Measurements from ENCODE around the gene KIF3B.
"Not testable (repeated sequence)": the region's sequence is repeated elsewhere in the genome, so short reads cannot be mapped to it uniquely, and the experiment has no call there.

Gene KIF3B

DNA sequence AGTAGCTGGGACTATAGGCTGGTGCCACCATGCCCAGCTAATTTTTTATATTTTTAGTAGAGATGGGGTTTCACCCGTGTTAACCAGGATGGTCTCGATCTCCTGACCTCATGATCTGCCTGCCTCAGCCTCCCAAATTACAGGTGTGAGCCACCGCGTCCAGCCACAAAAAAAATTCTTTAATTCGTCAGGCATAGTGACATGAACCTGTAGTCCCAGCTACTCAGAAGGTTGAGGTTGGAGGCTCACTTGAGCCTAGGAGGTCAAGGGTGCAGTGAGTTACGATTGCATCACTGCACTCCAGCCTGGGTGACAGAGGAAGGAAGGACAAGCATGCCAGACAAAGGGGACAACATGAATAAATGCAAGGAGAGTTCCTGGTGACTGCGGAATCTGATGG is 61.2 kb downstream of the KIF3B start:
- CTCF ChIA-PET, result no interaction called here

DNA sequence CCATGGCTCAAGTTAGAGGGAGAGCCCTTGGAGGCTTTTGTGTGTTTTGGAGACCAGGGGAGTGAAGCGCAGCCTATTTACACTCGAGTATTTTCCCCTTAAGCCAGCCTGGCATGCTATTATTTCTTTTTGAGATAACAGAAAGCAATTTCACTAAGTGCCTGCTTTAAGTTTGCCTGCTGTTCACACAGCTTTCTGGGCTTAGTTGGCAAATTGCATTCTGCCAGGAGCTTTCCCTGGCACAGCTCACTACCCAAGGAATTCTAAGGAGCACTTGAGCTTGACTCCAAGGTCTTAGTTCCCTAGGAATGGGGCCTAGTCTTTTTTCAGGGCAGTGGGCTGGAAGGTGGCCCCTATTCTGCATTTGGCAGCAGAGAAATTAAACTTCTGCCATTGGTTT is 61.7 kb downstream of the KIF3B start:
- Mint-ChIP-seq H3K4me1 (peaks cover 3% of the 10 kb centered on the region), H3K4me3 (no peak overlapping the region), H3K36me3 (no peaks in the 10 kb centered on the region), H3K9me3 (no peaks in the 10 kb centered on the region), H3K27ac (no peak overlapping the region), H3K27me3 (no peaks in the 10 kb centered on the region)
- DNase-seq, result no peak
- CTCF ChIA-PET, result no interaction called here

More for the DNA sequence above, 61.2 kb downstream of the KIF3B start:
- Mint-ChIP-seq H3K4me3 (no peak overlapping the region), H3K27me3 (no peaks in the 10 kb centered on the region), H3K27ac (no peak overlapping the region), H3K4me1 (peaks cover 8% of the 10 kb centered on the region), H3K36me3 (peaks cover 1% of the 10 kb centered on the region), H3K9me3 (no peaks in the 10 kb centered on the region)
- DNase-seq, result no peak

DNA sequence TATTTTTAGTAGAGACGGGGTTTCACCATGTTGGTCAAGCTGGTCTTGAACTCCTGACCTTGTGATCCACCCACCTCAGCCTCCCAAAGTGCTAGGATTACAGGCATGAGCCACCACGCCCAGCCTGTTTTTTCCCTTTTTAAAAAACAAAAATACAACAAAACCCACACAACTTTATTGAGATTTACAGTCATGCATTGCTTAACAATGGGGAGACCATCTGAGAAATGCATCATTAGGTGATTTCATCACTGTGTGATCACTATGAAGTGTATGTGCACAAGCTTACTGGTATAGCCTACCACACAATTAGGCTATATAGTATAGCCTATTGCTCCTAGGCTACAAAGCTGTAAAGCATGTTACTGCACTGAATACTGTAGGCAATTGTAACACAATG is 63.6 kb downstream of the KIF3B start:
- H3K4me1 Mint-ChIP-seq, H3K27me3 Mint-ChIP-seq, H3K27ac Mint-ChIP-seq, H3K9me3 Mint-ChIP-seq, H3K36me3 Mint-ChIP-seq, H3K4me3 Mint-ChIP-seq, DNase-seq, CTCF ChIA-PET: not testable (repeated sequence)

DNA sequence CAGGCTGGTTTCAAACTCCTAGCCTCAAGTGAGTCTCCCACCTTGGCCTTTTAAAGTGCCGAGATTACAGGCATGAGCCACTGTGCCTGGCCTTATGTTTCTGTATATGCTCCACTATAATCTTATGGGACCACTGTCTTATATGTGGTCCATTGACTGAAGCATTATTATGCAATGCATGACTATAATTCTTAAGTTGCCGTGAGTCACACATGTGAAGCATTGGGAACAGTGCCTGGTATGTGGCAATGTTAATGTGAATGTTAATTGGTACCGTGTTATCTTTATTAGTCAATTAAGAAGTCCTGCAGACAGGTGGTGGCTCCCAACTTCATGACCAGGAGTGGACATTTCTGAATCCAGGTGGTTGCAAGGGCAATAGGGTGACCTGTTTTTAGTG is 66.0 kb downstream of the KIF3B start:
- CTCF ChIA-PET, result no interaction called here
- Mint-ChIP-seq H3K4me1 (no peaks in the 10 kb centered on the region), H3K9me3 (no peaks in the 10 kb centered on the region), H3K4me3 (no peak overlapping the region), H3K36me3 (no peaks in the 10 kb centered on the region), H3K27me3 (no peaks in the 10 kb centered on the region), H3K27ac (no peak overlapping the region)
- no peak for DNase-seq

DNA sequence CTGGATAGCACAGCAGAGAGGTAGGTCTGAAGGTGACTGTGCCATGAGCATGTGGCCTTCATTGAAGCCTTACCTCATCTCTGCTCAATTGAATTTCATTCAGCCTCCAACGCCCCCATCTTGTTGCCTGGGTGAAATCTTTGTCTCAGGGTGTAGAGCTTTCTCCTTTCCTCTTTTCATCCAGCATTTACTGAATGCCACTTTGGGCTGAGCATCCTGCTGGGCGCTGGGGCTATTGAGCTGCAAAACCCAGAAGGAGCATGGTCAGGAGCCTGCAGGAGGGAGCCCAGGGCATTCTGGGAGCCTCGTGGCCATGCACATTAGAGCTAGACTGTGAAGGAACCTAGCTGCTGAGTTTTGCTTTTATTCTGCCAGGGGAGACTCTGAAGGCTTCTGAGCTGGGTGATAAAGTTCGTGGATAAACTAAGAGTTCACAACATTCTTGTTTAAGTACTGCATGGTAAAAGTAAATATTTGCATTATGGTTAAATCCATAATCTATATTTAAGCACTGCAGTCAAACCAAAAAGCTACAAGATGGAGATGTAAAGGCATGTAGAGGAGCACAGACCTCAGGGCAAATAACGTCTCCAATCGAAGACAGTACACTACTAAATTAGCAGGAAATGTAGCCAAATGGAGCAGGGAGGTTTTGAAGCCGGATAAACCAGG is 67.5 kb downstream of the KIF3B start:
- Mint-ChIP-seq H3K27ac (no peak overlapping the region), H3K4me1 (no peaks in the 10 kb centered on the region), H3K9me3 (no peaks in the 10 kb centered on the region), H3K27me3 (no peaks in the 10 kb centered on the region), H3K36me3 (peaks cover 2% of the 10 kb centered on the region), H3K4me3 (no peak overlapping the region)
- CTCF ChIA-PET, result interaction anchor here (0.5 to 1.1 kb wide), 2 partner anchors 10 to 1110 kb away, joined by 3 read pairs; no protein-coding TSS in a partner anchor
- no peak for DNase-seq

DNA sequence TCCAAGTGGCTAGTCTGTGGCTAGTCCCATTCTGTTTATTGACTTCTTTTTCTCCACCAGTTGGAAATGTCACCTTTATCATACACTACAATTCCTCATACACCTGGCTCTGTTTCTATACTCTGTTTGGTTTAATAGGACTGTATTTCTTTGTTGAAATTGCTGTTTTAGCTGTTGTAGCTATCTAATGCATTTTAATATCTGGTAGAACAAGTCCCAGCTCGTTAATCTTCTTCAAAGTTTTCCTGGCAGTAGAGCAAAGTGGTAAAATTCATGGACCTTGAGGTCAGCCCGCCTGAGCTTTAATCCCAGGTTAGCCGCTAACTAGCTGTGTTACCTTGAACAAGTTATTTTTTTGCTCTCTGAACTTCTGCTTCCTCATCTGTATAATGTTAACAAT is 70.8 kb downstream of the KIF3B start:
- H3K27me3 Mint-ChIP-seq, result no peaks in the 10 kb centered on the region
- CTCF ChIA-PET, result interaction anchor here (0.7 kb wide), 1 partner anchor 65 kb away, joined by 3 read pairs; no protein-coding TSS in a partner anchor
- H3K4me1 Mint-ChIP-seq, result peaks cover 3% of the 10 kb centered on the region
- no peaks in the 10 kb centered on the region for H3K9me3 Mint-ChIP-seq
- peaks cover 2% of the 10 kb centered on the region for H3K36me3 Mint-ChIP-seq
- H3K4me3 Mint-ChIP-seq, result no peak overlapping the region
- H3K27ac Mint-ChIP-seq, result no peak overlapping the region
- no peak for DNase-seq

DNA sequence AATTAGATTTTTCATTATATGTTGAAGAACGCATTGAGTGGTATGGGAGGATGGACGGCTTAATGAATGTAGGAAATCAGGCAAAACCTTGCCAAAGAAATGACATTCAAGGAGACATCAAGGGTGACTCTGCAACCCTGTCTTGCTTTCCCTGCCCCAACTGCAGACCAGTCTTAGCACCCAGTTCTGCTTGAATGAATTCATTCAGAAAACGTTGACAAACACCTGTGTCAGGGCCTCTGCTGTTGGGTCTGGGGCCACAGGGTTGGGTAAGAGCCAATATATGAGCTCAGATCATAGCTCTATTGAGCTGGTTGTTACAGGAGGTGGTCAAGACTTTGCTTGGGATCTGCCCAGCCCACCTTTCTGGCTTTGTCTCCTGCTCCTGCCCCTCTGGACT is 73.0 kb downstream of the KIF3B start:
- peaks cover 16% of the 10 kb centered on the region for H3K4me1 Mint-ChIP-seq
- H3K27ac Mint-ChIP-seq, result no peak overlapping the region
- CTCF ChIA-PET, result no interaction called here
- H3K9me3 Mint-ChIP-seq, result no peaks in the 10 kb centered on the region
- H3K36me3 Mint-ChIP-seq, result peaks cover 2% of the 10 kb centered on the region
- H3K27me3 Mint-ChIP-seq, result no peaks in the 10 kb centered on the region
- DNase-seq, result no peak
- no peak overlapping the region for H3K4me3 Mint-ChIP-seq

DNA sequence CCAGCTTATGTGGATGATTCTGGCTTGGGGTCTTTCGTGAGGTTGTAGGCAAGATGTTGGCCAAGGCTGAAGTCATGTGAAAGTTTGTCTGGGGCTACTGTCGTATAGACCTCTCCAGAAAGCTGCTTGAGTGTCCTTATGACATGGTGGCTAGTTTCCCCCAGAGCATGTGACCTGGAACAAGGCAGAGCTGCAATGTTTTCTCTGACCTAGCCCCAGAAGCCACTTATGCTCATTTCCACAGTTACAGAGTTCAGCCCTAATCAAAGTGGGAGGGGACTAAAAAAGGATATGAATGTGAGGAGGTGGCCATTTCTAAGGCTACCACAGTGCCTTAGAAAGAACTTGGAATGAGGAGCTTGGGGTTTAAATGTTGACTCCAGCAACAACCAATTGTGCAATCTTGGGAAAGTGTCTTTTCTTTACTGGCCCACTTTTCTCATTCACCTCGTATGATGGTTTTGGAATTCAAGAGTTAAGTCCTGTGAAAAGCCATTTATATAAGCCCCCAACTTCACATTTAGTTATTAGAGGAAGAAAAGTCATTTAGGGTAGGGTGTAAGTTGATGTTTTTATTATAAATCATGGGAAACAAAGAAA is 74.8 kb downstream of the KIF3B start:
- peaks cover 2% of the 10 kb centered on the region for H3K36me3 Mint-ChIP-seq
- no peaks in the 10 kb centered on the region for H3K27me3 Mint-ChIP-seq
- no peaks in the 10 kb centered on the region for H3K9me3 Mint-ChIP-seq
- DNase-seq, result no peak
- CTCF ChIA-PET, result no interaction called here
- H3K27ac Mint-ChIP-seq, result no peak overlapping the region
- H3K4me1 Mint-ChIP-seq, result peaks cover 30% of the 10 kb centered on the region
- no peak overlapping the region for H3K4me3 Mint-ChIP-seq

DNA sequence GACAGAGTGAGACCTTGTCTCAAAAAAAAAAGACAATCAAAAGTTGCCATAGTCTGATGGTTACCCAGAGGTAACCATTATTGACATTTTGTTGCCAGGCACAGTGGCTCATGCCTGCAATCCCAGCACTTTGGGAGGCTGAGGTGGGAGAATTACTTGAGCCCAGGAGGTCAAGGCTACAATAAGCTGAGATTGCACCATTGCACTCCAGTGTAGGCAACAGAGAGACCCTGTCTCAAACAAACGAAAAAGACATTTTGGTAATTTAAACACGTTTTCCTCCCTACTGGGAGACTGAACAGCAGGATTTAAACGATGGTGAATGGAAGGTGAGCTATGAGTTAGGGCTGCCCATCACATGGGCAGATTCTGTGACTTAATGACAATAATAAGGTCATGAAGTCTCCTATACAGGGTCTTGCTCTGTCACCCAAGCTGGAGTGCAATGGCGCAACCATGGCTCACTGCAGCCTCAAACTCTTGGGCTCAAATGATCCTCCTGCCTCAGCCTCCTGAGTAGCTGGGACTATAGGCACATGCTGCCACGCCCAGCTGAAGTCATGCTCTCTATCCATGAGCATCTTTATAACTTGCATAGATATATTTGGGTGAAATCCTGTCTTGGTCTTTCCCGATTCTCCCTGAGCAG is 76.5 kb downstream of the KIF3B start:
- no peak for DNase-seq
- CTCF ChIA-PET, result interaction anchor here (1.0 to 1.5 kb wide), 2 partner anchors 9 to 17 kb away, joined by 3 read pairs; no protein-coding TSS in a partner anchor
- peaks cover 2% of the 10 kb centered on the region for H3K36me3 Mint-ChIP-seq
- H3K27ac Mint-ChIP-seq, result no peak overlapping the region
- H3K27me3 Mint-ChIP-seq, result no peaks in the 10 kb centered on the region
- H3K9me3 Mint-ChIP-seq, result no peaks in the 10 kb centered on the region
- no peak overlapping the region for H3K4me3 Mint-ChIP-seq
- peaks cover 34% of the 10 kb centered on the region for H3K4me1 Mint-ChIP-seq

DNA sequence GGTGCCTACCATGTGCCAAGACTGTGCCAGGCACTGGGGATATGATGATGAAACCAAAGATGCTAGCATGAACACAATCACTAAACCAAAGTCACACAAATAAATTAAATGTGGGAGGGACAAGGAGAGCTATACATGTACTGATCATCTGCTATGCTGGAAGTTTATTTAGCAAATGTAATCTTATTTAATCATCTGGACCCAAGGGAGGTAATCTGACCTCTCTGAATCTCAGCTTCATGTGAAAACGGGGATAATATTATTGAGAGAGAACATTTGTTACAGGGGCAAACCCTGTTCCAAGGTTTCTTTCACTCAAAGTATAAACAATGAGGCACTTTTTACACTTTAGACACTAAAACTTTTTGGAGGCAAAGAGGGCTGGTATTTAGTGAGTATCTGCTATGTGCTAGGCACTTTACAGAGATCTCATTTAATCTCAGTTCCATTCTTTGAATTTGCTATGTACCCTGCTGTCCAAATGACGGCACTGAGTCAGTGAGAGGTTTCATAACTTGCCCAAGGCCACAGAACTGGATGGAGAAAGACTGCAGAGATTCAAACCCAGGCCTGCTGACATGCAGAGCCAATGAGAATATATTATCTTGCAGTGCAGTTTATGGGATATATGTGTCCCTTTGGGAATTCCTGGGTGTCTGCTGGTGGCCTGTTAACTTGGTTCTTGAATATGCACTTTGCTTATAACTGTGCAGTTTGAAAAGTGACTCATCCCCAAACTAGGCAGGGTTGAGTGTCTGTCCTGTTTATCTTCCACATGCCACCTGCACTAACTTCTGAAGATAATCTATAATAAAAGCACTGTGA is 77.4 kb downstream of the KIF3B start:
- peaks cover 38% of the 10 kb centered on the region for H3K4me1 Mint-ChIP-seq
- H3K36me3 Mint-ChIP-seq, result peaks cover 6% of the 10 kb centered on the region
- no peak for DNase-seq
- H3K4me3 Mint-ChIP-seq, result no peak overlapping the region
- CTCF ChIA-PET, result interaction anchor here (1.0 to 1.5 kb wide), 2 partner anchors 10 to 17 kb away, joined by 3 read pairs; no protein-coding TSS in a partner anchor
- peak overlapping the region; percentile 80 for H3K27ac Mint-ChIP-seq
- H3K27me3 Mint-ChIP-seq, result no peaks in the 10 kb centered on the region
- H3K9me3 Mint-ChIP-seq, result no peaks in the 10 kb centered on the region

DNA sequence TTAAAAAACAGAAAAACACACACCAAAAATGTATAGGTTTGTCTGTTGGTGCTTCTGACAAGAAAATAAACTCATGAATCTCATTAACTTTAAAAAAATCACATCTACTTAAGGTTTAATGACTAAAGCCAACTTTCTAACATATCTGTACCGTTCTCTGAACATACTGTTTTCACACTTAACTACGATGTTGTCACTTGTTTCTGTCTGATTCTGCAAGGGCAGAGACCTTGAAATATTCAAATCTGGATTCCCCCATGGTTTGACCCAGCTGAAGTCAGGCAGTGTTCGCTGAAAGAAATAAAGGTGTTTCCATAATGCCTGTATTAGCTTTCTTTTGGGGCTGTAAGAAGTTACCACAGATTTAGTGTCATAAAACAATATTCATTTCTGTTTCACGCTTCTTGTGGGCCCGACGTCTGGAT is 78.0 kb downstream of the KIF3B start:
- H3K27ac Mint-ChIP-seq, result peak overlapping the region; percentile 80
- CTCF ChIA-PET, result no interaction called here

DNA sequence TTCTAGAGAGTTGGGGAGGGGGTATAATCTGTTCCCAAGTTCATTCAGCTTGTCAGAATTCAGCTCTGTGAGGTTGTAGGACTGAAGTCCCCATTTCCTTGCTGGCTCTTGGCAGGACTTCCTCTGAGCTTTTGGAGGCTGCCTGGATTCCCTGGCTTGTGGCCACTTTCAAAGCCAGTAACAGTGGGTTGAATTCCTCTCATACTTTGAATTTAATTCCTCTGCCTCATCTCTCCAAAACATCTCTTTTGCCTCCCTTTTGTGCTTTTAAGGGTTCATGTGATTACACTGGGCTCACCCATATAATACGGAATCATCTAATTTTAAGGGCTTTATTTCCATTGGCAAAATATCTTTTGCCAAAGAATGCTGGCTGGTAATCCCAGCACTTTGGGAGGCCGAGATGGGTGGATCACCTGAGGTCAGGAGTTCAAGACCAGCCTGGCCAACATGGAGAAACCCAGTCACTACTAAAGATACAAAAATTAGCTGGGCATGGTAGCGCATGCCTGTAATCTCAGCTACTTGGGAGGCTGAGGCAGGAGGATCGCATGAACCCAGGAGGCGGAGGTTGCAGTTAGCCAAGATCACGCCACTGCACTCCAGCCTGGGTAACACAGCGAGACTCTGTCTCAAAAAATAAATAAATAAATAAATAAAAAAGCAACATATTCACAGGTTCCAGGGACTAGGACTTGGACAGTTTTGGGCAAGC is 78.6 kb downstream of the KIF3B start:
- H3K4me1 Mint-ChIP-seq, result peaks cover 51% of the 10 kb centered on the region
- not testable (repeated sequence) for H3K4me3 Mint-ChIP-seq, DNase-seq, H3K27me3 Mint-ChIP-seq, H3K9me3 Mint-ChIP-seq
- peaks cover 12% of the 10 kb centered on the region for H3K36me3 Mint-ChIP-seq
- peak overlapping the region; percentile 99 for H3K27ac Mint-ChIP-seq
- CTCF ChIA-PET, result interaction anchor here (0.9 kb wide), 1 partner anchor 20 kb away, joined by 4 read pairs; no protein-coding TSS in a partner anchor

More for the DNA sequence above, 78.0 kb downstream of the KIF3B start:
- Mint-ChIP-seq H3K4me1 (peaks cover 45% of the 10 kb centered on the region), H3K36me3 (peaks cover 10% of the 10 kb centered on the region), H3K4me3 (no peak overlapping the region), H3K9me3 (no peaks in the 10 kb centered on the region), H3K27me3 (no peaks in the 10 kb centered on the region)
- no peak for DNase-seq

DNA sequence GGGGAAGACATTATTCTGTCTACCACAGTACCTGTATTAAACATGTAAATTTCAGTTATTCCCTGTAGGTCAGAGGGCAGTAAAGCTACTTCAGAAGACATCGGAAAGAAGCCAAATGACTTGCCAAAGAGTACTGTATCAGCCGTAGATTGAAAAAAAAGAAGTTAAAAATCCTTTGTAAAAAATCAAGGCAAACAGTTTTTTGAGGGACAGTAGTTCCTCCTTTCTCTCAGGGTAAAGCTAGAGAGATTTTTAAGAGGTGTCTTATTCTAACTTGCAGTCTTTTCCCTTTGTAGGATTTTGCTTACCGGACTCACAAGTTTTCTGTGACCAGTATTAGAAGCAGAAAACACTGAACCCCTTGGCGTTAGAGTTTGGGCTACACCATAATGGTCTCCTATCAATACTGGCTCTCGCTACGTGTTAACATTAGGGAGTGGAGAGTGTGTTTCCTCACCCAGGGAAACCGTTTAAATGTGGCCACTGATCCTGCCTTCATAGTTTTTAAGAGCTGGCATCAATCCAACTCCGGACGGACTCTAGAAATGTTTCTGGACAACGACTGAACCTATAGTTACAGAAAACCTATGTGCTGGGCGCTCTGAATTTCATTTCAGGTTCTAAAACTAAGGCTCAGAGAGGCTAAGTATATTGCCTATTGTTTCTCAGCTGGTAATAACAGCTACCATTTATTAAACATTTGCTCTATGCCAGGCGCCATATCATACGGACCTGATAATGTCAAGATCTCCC is 79.3 kb downstream of the KIF3B start:
- CTCF ChIA-PET, result interaction anchor here (0.9 kb wide), 1 partner anchor 20 kb away, joined by 4 read pairs; no protein-coding TSS in a partner anchor
- H3K4me3 Mint-ChIP-seq, result peak overlapping the region; percentile 95
- H3K27ac Mint-ChIP-seq, result peak overlapping the region; percentile 99
- DNase-seq, result no peak
- peaks cover 58% of the 10 kb centered on the region for H3K4me1 Mint-ChIP-seq
- peaks cover 15% of the 10 kb centered on the region for H3K36me3 Mint-ChIP-seq
- no peaks in the 10 kb centered on the region for H3K9me3 Mint-ChIP-seq
- H3K27me3 Mint-ChIP-seq, result no peaks in the 10 kb centered on the region
